Medulla oblongata (tissue), 1 donor: ENCODE results near the gene MED14.

Source experiments
- DNase-seq: peaks from one replicate; pipeline ENCODE4 v3.0.0-alpha.2; 2015; ENCODE audit errors: extremely low spot score

Gene MED14

DNA sequence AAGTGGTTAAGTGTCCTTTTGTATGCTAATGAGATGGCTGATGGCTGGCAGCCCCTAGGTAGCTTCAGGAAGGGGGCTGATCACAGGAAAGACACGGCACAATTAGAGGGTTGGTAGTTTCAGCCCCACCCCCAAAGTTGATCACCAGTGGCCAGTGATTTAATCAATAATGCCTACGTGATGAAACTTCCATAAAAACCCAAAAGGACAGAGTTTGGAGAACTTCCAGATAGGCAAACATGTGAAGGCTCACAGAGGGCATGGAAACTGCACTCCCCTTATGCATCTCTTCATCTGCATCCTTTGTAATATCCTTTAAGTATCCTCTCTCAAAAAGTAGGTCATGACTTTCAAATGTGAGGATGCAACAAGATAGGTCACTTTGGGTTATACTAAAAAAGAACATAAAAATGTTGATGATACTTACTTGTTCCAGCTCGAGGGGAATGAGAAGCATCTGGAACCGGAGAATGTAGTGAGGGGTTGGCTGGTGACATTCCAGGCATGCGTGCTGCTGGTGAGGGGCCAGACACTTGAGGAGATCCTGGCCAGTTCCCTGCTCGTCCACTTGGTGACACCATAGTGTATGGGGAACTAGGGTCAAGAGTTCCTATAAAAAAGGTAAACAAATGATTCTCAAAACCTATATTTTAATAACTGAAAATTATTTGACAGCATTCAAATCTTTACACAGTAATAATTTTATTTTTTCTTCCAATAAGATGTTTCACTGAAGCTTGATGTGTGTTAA, 71.3 kb downstream of the MED14 start:
- peak; percentile 30 for DNase-seq

- no peak for DNase-seq
These were observed 72.1 kb downstream of the MED14 start for GRCh38 chrX:40663078-40663740.

- DNase-seq = no peak
These were observed 73.9 kb downstream of the MED14 start for GRCh38 chrX:40661489-40661888.

- DNase-seq = no peak
These were observed 75.0 kb downstream of the MED14 start for GRCh38 chrX:40660381-40660780.

DNA sequence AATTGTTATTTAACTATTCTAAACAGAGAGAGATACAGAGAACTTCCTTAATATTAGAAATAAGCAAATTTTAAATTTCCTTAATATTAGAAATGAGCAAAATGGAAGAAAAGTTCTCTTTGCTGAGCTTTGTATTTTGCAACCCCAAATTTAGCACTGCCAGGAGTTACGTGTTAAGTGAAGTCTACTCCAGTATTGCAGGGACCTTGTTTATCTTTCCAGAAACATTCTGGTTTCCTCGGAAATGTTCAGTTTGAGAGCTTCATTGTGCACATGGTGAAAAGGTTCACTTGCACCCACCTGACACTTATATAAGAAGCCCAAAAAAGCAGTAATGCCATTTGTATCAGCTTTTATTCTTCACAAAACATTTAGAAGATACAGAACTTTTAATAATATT, 81.8 kb downstream of the MED14 start:
- no peak for DNase-seq

DNA sequence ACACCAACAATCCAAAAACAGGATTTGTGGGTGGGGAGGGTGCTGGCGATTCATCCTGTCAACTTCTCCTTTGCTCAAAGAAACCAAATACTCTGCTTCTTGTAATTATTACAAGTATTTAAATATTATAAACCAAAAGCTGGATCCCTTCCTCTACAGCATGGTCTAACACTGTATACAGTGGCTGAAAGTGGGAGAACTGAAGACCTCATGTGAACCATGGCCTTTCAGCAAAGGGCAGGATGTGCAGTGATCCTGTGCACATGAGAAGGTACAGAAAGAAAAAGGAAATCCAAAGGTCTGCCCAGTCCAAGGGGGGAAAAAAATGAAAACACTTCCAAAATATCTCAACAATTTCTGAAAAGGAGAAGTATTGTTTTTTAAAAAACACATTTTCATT, 82.7 kb downstream of the MED14 start:
- no peak for DNase-seq

GRCh38 chrX:40651620-40652223, 83.6 kb downstream of the MED14 start:
- peak; percentile 72 for DNase-seq

GRCh38 chrX:40647307-40648197, 87.8 kb downstream of the MED14 start, which contains the start of gene CXorf38:
CXorf38 (minus strand) TSS chrX:40647561; CDS start chrX:40647520, 41 bp downstream.
- DNase-seq = peak; percentile 87

GRCh38 chrX:40646489-40647306, 88.6 kb downstream of the MED14 start:
- DNase-seq = peak; percentile 22

- peak; percentile 74 for DNase-seq
These were observed 90.5 kb downstream of the MED14 start for GRCh38 chrX:40644821-40645358.

- peak; percentile 64 for DNase-seq
These were observed 91.2 kb downstream of the MED14 start for GRCh38 chrX:40644176-40644575.

DNA sequence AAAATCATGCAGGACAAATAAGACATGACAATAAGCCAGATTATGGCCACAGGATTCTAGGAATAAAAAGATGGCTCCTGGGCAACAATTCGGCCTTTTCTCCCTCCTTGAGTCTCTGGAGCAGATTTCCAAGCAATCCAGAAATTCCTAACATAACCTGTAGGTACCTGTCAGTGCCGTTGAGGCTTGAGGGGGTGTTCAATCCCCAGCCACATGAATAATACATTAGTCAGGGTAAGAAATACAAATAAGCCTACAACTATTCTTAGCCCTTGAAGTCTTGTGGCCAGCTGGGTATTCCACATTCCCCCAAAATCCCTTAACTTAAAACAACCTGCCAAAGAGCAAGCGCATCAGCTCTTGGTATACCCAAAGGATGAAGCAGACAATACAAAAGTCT, 97.7 kb downstream of the MED14 start:
- DNase-seq = no peak

- DNase-seq = no peak
These were observed 103.1 kb downstream of the MED14 start for GRCh38 chrX:40632199-40632598.

GRCh38 chrX:40628506-40628905, 106.8 kb downstream of the MED14 start:
- DNase-seq = no peak

DNA sequence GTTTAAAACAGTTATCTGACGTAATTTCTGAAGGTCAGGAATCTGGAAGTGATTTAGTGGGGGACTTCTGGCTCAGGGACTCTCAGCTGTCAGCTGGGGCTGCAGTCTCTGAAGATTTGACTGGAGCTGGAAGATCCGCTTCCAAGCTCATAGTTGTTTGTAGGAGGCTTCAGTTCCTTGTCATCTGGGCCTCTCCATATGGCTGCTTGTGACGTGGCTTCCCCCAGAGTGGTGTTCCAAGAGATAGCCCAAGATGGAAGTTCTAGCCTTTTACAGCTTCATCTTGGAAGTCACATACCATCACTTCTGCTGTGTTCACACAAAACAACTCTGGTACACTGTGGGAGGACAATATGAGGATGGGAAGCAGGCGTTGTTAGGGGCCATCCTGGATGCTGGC, 110.0 kb downstream of the MED14 start:
- no peak for DNase-seq

DNA sequence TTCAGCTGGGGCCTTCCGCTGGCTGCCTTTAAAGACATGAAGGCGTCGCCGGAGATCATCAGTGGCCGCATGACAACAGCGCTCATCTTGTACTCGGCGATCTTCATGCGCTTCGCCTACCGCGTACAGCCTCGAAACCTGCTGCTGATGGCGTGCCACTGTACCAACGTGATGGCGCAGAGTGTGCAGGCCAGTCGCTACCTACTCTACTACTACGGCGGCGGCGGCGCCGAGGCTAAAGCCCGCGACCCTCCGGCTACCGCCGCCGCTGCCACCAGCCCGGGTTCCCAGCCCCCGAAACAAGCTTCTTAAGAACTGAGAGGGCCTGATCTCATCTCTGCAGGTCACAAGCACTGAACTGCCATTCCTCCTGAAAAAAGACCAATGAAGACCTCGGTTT, 111.7 kb downstream of the MED14 start:
- DNase-seq = no peak

- no peak for DNase-seq
These were observed 112.2 kb downstream of the MED14 start, which contains the start of gene MPC1L for GRCh38 chrX:40623139-40623536. MPC1L (plus strand) TSS chrX:40623428; CDS start chrX:40623566, 138 bp downstream.

GRCh38 chrX:40622479-40623138, 112.7 kb downstream of the MED14 start:
- no peak for DNase-seq

DNA sequence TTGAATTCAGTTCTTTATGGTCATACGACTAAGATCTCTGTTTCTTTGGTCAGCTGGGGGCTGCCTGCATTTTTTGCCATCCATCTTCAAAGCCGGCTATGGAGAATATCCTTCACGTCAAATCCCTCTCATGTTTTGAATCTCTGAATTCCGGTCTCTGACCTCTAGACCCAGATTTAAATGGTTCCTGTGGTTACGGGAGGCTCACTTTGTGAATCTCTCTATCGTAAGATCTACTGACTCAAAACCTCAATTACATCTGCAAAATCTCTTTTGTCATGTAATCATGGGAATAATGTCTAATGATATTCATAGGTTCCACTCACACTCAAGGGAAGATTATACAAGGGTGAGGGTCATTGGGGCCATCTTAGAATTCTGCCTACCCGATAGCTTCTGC, 117.8 kb downstream of the MED14 start:
- no peak for DNase-seq

- no peak for DNase-seq
These were observed 119.4 kb downstream of the MED14 start for GRCh38 chrX:40615976-40616375.
